A549 (cell line): ENCODE measurements around the gene ROBO1. TPM values are rescaled to one million over a fixed set of nuclear protein-coding genes. Genes with fewer than 3 reads are reported as not detected.

Source experiments
- ATAC-seq, 2 experiments: fragments of 200-7000 bp in 1 of 2; fragments of >200 bp in 1 of 2; cut with Nextera tagmentation in 1 of 2; cut with Tn5 transposase in 1 of 2; 3 replicates each; pipeline versions ENCODE4 v1.8.0 to v1.9.1; 2018 to 2020; ENCODE audit warnings: mild to moderate bottlenecking in 1 of 2, moderate library complexity in 1 of 2
- CTCF ChIA-PET: fragments of 300-600 bp; sonication (Branson Sonifier 250); formaldehyde crosslinking; extraction: SDS; loops from one replicate; lab custom pipeline; 2021; ENCODE audit warnings: antibody characterized with exemption, inconsistent platforms; lab: Yijun Ruan, JAX
- POLR2A ChIA-PET: fragments of 350-600 bp; formaldehyde crosslinking; extraction: SDS; loops from one replicate; lab custom pipeline; 2021; ENCODE audit warnings: antibody characterized with exemption, inconsistent platforms; lab: Yijun Ruan, JAX
- DNase-seq, 2 experiments: peaks; one replicate each; pipeline versions ENCODE4 v3.0.0 to v3.0.0-alpha.2; 2011 to 2016; ENCODE audit warnings: low read depth in 1 of 2, low spot score in 1 of 2
- FAIRE-seq: peaks from 2 replicates; lab custom pipeline; 2011; peaks lifted over from hg19 to GRCh38; lab: Jason Lieb, UNC
- H3K27ac ChIP-seq, 2 experiments: fragments of >200 bp; sonication (Bioruptor Twin); formaldehyde crosslinking; 3 replicates each; pipeline ENCODE4 v1.5.1; 2016 to 2017
- H3K4me1 ChIP-seq: fragments of >200 bp; sonication (Bioruptor Twin); formaldehyde crosslinking; 3 replicates; pipeline ENCODE4 v1.6.1; 2016
- H3K4me2 ChIP-seq: fragments of >200 bp; sonication (Bioruptor Twin); formaldehyde crosslinking; 3 replicates; pipeline ENCODE4 v1.6.1; 2016
- H3K4me3 ChIP-seq: fragments of >200 bp; sonication (Bioruptor Twin); formaldehyde crosslinking; 3 replicates; pipeline ENCODE4 v1.5.1; 2016
- H3K9me3 ChIP-seq: fragments of >200 bp; sonication (Bioruptor Twin); formaldehyde crosslinking; 3 replicates; pipeline ENCODE4 v1.6.1; 2016
- BHLHE40 ChIP-seq: IDR thresholded peaks from 2 replicates; pipeline ENCODE4 v1.6.1; 2012; ENCODE audit warnings: low read depth, low read length, inconsistent platforms
- EP300 ChIP-seq, 2 experiments: fragments of >200 bp; sonication (Bioruptor Twin); formaldehyde crosslinking; IDR thresholded peaks; 2 replicates in 1 of 2; 3 replicates in 1 of 2; pipeline ENCODE4 v1.6.1; 2016 to 2017
- GATA3 ChIP-seq: IDR thresholded peaks from 2 replicates; pipeline ENCODE4 v1.6.1; 2012; ENCODE audit warnings: borderline replicate concordance
- HDAC2 ChIP-seq: fragments of 200-600 bp; sonication (generic); IDR thresholded peaks from 2 replicates; pipeline ENCODE4 v1.6.1; 2016
- HOXA7 ChIP-seq: fragments of 250-450 bp; sonication (Bioruptor Pico); IDR thresholded peaks from 2 replicates; pipeline ENCODE4 v1.5.0; 2020; ENCODE audit warnings: mild to moderate bottlenecking, moderate library complexity
- KDM1A ChIP-seq: fragments of 200-600 bp; sonication (generic); IDR thresholded peaks from 2 replicates; pipeline ENCODE4 v1.6.1; 2016; ENCODE audit warnings: low read depth, mild to moderate bottlenecking
- KDM5A ChIP-seq: fragments of 200-600 bp; sonication (generic); IDR thresholded peaks from 2 replicates; pipeline ENCODE4 v1.6.1; 2016; ENCODE audit warnings: antibody characterized with exemption, mild to moderate bottlenecking
- MAZ ChIP-seq: fragments of 150-350 bp; IDR thresholded peaks from 2 replicates; pipeline ENCODE4 v1.6.1; 2014; ENCODE audit warnings: antibody characterized with exemption, low read depth, low read length, borderline replicate concordance
- MYC ChIP-seq: IDR thresholded peaks from 2 replicates; pipeline ENCODE4 v1.6.1; 2012; ENCODE audit warnings: mild to moderate bottlenecking, inconsistent platforms, low read length, improper control_type of control experiment, borderline replicate concordance
- RARB ChIP-seq: fragments of 250-450 bp; sonication (Bioruptor Pico); IDR thresholded peaks from 2 replicates; pipeline ENCODE4 v1.8.0; 2021; ENCODE audit warnings: mild to moderate bottlenecking, moderate library complexity
- RFX5 ChIP-seq: fragments of 450-650 bp; IDR thresholded peaks from 2 replicates; pipeline ENCODE4 v1.7.1; 2014; ENCODE audit warnings: antibody characterized with exemption, mild to moderate bottlenecking, moderate library complexity
- WGBS: methylation state at CpG from one replicate; pipeline ENCODE4 v1.1.6; 2017; ENCODE audit errors: missing lambda C conversion rate; 5-methylcytosine and 5-hydroxymethylcytosine counted together
- polyA plus RNA-seq, 4 experiments: library from polyadenylated mRNA; depleted of rRNA in 3 of 4; stranded (reverse); fragments of >200 nt; fragmentation: RNase III in 1 of 4; extraction: RNeasy Plus Mini Kit Qiagen cat#74134 plus additional on column Dnase treatment in 1 of 4; gene quantifications; 2 replicates in 3 of 4; 3 replicates in 1 of 4; pipeline ENCODE4 v1.2.3, GENCODE V29; 2011 to 2017
- TF ChIP-seq, protein P1 (sequence below): fragments of >200 bp; sonication (Bioruptor Twin); formaldehyde crosslinking; IDR thresholded peaks from 2 replicates; pipeline ENCODE4 v1.6.1; 2016
- TF ChIP-seq, protein P2 (sequence below): IDR thresholded peaks from 2 replicates; pipeline ENCODE4 v1.6.1; 2012
- TF ChIP-seq, protein P3 (sequence below): fragments of >200 bp; sonication (Bioruptor Twin); formaldehyde crosslinking; IDR thresholded peaks from 3 replicates; pipeline ENCODE4 v1.5.1; 2016
- TF ChIP-seq, protein P4 (sequence below): fragments of >200 bp; sonication (Bioruptor Twin); formaldehyde crosslinking; IDR thresholded peaks from 3 replicates; pipeline ENCODE4 v1.6.1; 2016

ROBO1 gene
- polyA plus RNA-seq, 2 of the 4 experiments (the other 2 are of a cell fraction) = 25.3 to 35.6 TPM

DNA sequence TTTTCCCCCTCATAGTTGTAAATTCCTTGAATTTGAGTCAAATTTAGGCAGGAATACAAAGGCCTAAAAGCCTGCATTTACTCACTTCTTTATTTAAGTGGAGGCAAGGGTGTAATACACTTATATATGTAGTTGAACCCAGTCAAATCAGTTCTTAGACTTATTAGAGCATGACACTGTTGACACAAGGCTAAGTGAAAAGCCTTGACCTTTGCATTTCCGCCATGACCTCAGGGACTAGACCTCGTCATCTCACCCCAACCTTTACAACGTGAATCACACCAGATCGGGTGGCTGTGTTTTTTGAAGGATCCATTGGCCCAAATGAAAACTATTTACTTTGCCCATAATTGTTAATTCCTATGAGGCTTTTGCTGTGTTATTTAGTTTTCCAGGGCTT lies 774.4 kb downstream of the ROBO1 start:
- WGBS = 54% methylated on average over 4 of the region's 4 CpGs
- no peak for DNase-seq
- no peak for ATAC-seq
- Histone ChIP-seq H3K27ac (no peak overlapping the region), H3K4me1 (peaks cover 5% of the 10 kb centered on the region; the same call in 1 of the 3 replicates), H3K9me3 (peaks cover 5% of the 10 kb centered on the region; the same call in 1 of the 3 replicates), H3K4me3 (no peak overlapping the region), H3K4me2 (no peak overlapping the region)
- no peak for FAIRE-seq
- ChIA-PET POLR2A (no interaction called here), CTCF (interaction anchor here (1.0 kb wide), 1 partner anchor 137 kb away, joined by 3 read pairs; no protein-coding TSS in a partner anchor)
- no peak for TF ChIP-seq EP300 (IDR thresholded peaks at IDR 0.05)
- TF ChIP-seq, protein P1, sequence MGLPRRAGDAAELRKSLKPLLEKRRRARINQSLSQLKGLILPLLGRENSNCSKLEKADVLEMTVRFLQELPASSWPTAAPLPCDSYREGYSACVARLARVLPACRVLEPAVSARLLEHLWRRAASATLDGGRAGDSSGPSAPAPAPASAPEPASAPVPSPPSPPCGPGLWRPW = no peak
- TF ChIP-seq, protein P2, sequence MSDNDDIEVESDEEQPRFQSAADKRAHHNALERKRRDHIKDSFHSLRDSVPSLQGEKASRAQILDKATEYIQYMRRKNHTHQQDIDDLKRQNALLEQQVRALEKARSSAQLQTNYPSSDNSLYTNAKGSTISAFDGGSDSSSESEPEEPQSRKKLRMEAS = no peak
- no peak for TF ChIP-seq HOXA7
- TF ChIP-seq, protein P3, sequence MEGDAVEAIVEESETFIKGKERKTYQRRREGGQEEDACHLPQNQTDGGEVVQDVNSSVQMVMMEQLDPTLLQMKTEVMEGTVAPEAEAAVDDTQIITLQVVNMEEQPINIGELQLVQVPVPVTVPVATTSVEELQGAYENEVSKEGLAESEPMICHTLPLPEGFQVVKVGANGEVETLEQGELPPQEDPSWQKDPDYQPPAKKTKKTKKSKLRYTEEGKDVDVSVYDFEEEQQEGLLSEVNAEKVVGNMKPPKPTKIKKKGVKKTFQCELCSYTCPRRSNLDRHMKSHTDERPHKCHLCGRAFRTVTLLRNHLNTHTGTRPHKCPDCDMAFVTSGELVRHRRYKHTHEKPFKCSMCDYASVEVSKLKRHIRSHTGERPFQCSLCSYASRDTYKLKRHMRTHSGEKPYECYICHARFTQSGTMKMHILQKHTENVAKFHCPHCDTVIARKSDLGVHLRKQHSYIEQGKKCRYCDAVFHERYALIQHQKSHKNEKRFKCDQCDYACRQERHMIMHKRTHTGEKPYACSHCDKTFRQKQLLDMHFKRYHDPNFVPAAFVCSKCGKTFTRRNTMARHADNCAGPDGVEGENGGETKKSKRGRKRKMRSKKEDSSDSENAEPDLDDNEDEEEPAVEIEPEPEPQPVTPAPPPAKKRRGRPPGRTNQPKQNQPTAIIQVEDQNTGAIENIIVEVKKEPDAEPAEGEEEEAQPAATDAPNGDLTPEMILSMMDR = no peak
- no peak for TF ChIP-seq GATA3
- no peak for TF ChIP-seq BHLHE40
- no peak for TF ChIP-seq MAZ
- no peak for TF ChIP-seq KDM1A

DNA sequence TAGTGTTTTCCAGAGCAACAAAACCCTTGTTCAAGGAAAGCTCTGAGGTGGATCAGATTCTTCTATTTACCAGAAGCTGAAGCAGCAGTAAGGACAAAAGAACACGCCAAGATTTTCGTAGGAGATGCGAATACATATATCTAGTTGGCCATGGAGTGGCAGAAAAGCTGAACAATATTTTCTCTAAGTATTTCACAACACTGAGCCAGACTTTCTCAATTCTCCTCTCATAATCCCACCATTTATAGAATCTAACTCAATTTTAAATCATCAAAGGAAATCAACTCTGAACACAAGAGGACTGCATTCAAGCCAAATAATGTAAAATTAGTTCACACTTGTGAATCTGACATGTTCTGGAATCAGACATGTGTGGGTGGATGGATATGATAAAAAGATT lies 775.0 kb downstream of the ROBO1 start:
- 77% methylated on average over 3 of the region's 3 CpGs for WGBS
- no peak overlapping the region for H3K27ac ChIP-seq
- no peak overlapping the region for H3K4me3 ChIP-seq
- H3K4me1 ChIP-seq = peaks cover 9% of the 10 kb centered on the region; the same call in 1 of the 3 replicates
- H3K4me2 ChIP-seq = no peak overlapping the region
- ATAC-seq = no peak
- peaks cover 5% of the 10 kb centered on the region; the same call in 1 of the 3 replicates for H3K9me3 ChIP-seq
- CTCF ChIA-PET = interaction anchor here (0.9 to 1.0 kb wide), 2 partner anchors 14 to 136 kb away, joined by 3 read pairs; no protein-coding TSS in a partner anchor
- TF ChIP-seq, protein P3 = no peak
- TF ChIP-seq RFX5 (no peak), MYC (no peak), KDM5A (no peak)
- TF ChIP-seq, protein P4, sequence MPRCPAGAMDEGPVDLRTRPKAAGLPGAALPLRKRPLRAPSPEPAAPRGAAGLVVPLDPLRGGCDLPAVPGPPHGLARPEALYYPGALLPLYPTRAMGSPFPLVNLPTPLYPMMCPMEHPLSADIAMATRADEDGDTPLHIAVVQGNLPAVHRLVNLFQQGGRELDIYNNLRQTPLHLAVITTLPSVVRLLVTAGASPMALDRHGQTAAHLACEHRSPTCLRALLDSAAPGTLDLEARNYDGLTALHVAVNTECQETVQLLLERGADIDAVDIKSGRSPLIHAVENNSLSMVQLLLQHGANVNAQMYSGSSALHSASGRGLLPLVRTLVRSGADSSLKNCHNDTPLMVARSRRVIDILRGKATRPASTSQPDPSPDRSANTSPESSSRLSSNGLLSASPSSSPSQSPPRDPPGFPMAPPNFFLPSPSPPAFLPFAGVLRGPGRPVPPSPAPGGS = no peak
- POLR2A ChIA-PET = no interaction called here
- no peak for FAIRE-seq
- no peak for DNase-seq

DNA sequence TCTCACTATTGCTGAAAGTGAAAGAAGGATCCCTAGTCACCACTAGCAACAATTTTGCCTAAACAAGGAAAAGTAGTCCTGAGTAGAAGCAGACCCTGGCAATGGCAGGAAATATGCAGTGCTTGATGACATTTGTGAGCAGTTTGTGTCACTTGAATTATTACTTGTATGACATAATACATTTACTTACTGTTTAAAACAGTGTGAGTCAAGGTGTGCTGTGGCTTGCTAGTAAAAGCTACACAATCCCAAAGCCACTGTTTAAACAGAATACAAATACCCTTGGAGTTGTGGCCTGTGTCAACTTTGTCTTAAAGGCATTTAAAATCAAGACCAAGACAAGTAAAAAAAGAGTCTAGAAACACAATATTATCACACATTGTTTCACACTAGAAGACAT lies 775.4 kb downstream of the ROBO1 start:
- Histone ChIP-seq H3K27ac (no peak overlapping the region), H3K9me3 (peaks cover 5% of the 10 kb centered on the region; the same call in 1 of the 3 replicates), H3K4me3 (no peak overlapping the region)
- FAIRE-seq = no peak
- CTCF ChIA-PET = interaction anchor here (0.9 to 1.0 kb wide), 2 partner anchors 14 to 136 kb away, joined by 3 read pairs; no protein-coding TSS in a partner anchor
- POLR2A ChIA-PET = no interaction called here
- ATAC-seq = no peak
- TF ChIP-seq RARB (CRISPR knock-in tag) = no peak
- no peak for TF ChIP-seq EP300 (IDR thresholded peaks at IDR 0.05)
- no peak for TF ChIP-seq HDAC2
- TF ChIP-seq, all 56 proteins: peak for 0
- H3K4me1 ChIP-seq = peaks cover 9% of the 10 kb centered on the region; the same call in 1 of the 3 replicates
- DNase-seq = no peak
- no peak overlapping the region for H3K4me2 ChIP-seq
